Measurements from ENCODE around the gene SSBP2.

Gene SSBP2

DNA sequence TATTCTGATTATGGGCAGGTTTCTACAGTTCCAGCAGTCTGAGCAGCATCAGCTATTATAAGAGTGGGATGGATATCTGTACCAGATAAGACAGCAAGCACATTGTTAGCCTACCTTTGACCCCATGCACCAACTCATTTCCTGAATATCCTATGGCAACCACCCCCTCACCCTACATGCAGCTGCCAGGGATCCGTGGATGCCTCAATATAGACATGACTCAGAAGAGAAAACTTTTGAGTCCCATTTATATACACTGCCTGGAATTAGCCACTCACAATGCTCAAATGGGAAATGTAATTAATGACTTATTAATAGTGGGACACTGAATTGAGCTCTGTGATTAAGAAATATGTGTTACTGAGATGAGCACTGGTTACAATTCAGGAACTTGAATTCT is 124.4 kb downstream of the SSBP2 start:
- TF ChIP-seq, protein P1, sequence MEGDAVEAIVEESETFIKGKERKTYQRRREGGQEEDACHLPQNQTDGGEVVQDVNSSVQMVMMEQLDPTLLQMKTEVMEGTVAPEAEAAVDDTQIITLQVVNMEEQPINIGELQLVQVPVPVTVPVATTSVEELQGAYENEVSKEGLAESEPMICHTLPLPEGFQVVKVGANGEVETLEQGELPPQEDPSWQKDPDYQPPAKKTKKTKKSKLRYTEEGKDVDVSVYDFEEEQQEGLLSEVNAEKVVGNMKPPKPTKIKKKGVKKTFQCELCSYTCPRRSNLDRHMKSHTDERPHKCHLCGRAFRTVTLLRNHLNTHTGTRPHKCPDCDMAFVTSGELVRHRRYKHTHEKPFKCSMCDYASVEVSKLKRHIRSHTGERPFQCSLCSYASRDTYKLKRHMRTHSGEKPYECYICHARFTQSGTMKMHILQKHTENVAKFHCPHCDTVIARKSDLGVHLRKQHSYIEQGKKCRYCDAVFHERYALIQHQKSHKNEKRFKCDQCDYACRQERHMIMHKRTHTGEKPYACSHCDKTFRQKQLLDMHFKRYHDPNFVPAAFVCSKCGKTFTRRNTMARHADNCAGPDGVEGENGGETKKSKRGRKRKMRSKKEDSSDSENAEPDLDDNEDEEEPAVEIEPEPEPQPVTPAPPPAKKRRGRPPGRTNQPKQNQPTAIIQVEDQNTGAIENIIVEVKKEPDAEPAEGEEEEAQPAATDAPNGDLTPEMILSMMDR (conservative IDR thresholded peaks at IDR 0.05; ENCODE audit: low read length), result no peak
- peak; percentile 49 for DNase-seq (ENCODE audit: low read depth)
- H3K4me3 ChIP-seq (ENCODE audit: low read length), result no peak overlapping the region

DNA sequence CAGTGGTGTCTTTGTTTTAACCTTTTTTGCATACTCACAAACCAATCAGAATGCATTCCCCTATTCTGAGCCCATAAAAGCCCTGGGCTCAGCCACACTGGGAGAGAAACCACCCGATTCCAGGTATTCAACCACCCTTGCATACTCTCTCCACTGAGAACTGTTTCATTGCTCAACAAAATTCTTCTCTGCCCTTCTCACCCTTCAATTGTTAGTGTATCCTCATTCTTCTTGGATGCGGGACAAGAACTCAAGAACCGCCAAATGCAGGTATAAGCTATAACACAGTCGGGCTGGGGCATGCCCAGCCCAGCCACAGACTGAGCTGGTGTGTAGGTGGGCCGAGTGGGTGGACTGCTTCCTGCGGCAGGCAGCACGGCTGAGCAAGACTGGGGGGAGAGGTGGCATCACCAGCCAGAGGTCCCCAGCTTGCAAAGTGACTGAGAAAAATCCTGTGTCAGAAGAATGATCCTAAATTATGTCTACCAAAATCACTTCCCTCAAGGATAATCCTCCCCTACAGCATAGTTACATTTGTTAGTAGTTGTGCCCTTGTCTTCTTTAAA is 141.0 kb downstream of the SSBP2 start:
- TF ChIP-seq, protein P1 (conservative IDR thresholded peaks at IDR 0.05; ENCODE audit: low read length), result no peak
- DNase-seq (ENCODE audit: low read depth), result no peak
- H3K4me3 ChIP-seq (ENCODE audit: low read length), result no peak overlapping the region

DNA sequence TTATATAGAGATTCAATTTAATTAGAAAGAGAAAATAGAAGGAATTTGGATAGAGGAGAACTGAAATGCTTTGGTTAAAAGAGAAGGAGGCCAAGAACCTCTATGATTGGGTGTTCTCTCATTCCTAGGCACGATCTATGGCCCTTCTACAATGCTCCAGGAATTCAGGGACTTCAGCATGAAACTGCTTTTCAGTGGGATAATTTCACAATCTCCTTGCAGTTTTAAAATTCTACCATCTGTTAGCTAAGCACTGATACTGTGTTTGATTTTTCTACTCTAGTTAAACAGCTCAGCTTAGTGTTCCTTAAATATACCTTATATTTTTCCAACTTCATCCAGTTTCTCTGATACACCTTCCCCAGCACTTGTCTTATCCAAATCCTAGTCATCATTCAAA is 141.9 kb downstream of the SSBP2 start:
- no peak overlapping the region for H3K4me3 ChIP-seq (ENCODE audit: low read length)
- DNase-seq (ENCODE audit: low read depth), result peak; percentile 38
- TF ChIP-seq, protein P1 (conservative IDR thresholded peaks at IDR 0.05; ENCODE audit: low read length), result no peak

DNA sequence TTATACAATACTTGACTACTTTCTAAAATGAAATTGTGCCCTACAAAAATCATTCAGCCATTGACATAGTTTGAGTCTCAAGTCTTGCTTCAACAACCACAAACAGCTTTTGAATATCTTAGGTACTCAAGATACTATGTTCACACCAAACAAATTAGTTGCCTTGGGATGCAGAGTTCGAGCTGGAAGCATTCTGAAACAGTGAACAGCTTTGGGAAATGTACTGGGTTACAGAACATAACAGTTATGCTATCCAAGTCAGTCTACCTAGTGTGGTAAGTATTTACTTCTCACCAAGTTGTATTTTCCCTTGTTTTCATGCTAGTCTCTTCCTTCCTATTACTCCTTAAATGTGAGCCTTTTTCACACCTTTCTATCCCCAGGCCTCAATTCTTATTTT is 143.2 kb downstream of the SSBP2 start:
- no peak for DNase-seq (ENCODE audit: low read depth)

DNA sequence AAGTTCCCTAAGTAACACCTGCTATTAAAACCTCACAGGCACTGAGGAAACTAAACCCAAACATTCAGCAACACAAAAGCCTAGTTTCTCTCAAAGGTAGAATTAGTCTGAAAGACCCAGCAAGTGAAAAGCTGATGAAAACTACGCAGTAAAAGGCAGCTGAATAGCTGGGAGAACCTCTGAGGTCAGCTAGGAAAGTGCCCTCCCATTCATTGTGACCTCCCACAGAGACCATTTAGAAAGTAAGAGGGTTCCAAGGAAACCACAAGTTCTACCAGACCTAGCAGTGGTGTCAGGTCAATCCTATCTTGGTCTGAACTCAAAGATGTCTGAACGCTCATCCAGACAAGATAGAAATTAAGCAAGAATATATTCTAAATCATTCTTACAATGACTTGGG is 144.7 kb downstream of the SSBP2 start:
- TF ChIP-seq, protein P1 (conservative IDR thresholded peaks at IDR 0.05; ENCODE audit: low read length), result no peak
- H3K4me3 ChIP-seq (ENCODE audit: low read length), result no peak overlapping the region
- DNase-seq (ENCODE audit: low read depth), result no peak

More for the DNA sequence above, 143.2 kb downstream of the SSBP2 start:
- TF ChIP-seq, protein P1 (conservative IDR thresholded peaks at IDR 0.05; ENCODE audit: low read length), result no peak
- H3K4me3 ChIP-seq (ENCODE audit: low read length), result no peak overlapping the region

DNA sequence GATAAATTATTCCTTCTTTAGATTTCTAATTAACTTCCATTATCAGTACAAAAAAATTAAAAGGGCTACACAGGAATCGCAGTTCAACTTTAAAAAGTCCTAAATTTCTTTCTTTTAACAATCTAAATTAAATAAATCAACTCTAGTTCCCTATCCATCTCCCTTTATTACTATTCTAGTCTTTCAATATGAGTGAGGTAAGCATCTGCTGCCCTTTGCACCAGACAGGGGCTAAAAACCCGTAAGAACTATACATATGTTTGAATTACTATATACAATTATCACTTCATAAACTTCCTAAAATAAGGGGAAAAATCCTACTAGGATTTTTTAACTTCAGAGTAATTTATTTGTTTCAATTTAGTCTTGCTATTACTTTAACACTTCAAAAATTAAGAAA is 145.6 kb downstream of the SSBP2 start:
- H3K4me3 ChIP-seq (ENCODE audit: low read length), result no peak overlapping the region
- TF ChIP-seq, protein P1 (conservative IDR thresholded peaks at IDR 0.05; ENCODE audit: low read length), result no peak
- DNase-seq (ENCODE audit: low read depth), result no peak

DNA sequence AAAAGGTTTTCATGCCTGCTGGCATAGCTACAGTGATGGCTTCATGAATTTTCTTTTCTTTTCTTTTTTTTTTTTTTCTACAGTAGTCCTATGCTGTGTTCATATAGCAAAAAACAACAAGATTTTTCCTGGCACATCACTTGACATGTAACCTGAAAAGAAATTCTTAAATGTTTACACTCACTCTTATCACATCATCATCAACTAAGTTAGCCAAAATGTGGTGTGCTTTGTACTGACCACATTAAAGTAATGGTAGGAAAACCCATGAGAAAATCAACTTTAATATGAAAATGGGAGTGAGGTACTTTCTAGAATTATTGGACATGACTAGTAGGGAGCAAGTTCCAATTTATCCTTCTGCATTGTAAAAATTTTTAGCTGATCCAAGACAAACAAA is 146.7 kb downstream of the SSBP2 start:
- TF ChIP-seq, protein P1 (conservative IDR thresholded peaks at IDR 0.05; ENCODE audit: low read length), result no peak
- DNase-seq (ENCODE audit: low read depth), result no peak
- H3K4me3 ChIP-seq (ENCODE audit: low read length), result no peak overlapping the region
